ENCODE results near the gene MEIS3.

MEIS3 gene

DNA sequence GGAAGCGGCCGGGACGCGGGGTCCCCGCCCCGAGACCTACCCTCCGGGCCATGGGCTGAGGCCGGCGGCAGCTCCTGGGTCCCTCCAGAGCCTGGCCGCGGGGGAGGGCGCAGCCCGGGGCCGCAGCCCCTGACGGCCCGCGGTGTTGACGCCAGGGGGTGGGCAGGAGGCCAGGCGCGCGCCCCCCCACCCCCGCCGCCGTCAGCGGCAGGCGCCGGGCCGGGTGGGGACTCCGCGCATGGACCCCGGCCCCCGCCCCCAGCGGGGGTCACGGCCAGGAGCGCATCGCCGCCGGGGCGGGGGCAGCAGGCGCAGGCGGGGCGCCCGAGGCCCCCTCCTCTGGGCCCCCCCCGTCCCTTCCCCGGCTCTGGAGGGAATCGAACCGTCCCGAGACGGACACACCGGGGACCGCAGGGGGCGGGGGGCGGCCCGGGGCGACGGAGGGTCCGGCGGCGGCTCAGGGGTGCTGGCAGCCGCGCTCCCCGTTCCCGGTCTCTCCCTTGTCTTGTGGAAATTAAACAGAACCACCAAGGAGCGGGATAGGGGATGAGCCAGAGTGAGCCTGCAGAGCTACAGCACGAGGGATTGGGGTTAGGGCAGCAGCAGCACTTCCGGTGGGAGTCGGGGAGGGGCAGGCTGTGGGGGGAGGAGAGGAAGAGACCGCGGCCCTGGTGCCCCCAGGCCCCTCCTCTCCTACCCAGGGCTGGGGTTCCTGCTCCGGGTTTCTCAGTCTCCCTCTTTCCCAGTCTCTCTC lies at the start of gene MEIS3:
TSS of gene MEIS3 (minus strand) at position 498 of the 754 bp plus-strand sequence. CDS start at position 52, 446 bp downstream.
- no peak for DNase-seq

DNA sequence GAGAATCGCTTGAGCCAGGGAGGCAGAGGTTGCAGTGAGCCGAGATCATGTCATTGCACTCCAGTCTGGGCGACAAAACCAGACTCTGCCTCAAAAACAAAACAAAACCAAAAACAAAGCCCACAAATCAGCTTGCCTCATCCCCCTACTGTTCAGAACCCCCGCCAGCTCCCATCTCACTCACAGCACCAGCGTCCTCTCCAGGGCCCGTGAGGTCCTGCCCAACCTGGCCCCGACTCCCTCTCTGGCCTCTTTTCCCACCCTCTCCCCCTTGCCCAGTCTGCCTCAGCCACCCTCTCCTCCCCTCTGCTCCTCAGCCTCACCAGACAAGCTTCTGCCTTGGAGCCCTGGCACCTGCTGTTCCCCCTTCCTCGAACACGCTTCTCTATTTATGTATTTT lies 48.6 kb upstream of the MEIS3 start:
- no peak for DNase-seq

DNA sequence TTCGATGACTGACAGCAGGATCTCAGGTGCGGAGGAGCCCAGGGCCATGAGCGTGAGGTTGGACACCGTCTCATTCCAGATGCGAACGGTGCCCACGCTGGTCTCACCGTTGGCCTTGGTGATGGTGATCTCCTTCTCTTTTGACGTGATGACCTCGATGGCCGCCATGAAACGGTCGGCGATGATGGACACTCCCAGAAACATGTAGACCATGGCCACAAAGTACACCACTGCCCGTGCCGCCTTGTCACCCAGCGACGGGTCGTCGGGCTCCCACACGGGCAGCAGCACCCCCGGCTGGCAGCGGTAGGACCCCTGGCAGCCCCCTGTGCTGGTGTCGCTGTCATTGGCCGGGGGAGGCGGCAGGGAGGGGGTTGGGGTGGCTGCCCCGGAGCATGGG lies 46.6 kb upstream of the MEIS3 start:
- no peak for DNase-seq

DNA sequence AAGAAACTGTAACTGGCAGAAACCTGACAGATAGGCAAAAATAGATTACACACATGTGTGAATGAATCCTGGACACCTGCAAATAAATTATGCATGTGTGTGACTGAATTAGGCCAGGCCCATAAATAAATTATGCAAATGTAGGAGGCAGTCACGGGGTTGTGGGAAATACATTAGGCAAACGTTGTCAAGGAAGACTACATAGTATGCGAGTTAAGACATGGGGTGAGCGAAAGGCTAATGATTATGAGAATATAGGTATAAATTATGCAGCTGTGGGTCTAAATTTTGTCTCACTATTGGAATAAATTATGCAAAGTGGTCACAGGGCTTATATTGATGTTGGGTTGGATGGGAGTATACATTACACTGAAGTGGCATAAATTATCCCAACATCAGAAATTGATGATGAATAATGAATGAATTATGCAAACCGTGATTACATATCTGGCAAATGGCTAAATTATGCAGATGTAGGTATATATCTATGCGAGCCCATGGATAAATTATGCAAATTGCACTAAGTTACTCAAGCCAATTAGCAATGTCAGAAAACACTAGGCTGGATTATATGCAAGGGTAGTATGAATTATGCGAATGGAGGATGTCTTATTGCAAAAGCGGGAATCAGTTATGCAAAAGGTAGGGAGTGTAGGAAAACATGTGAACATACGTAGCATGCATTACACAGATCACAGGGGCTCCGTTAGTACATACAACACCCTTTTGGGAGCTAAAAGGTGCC lies 45.5 kb upstream of the MEIS3 start:
- DNase-seq: no peak

DNA sequence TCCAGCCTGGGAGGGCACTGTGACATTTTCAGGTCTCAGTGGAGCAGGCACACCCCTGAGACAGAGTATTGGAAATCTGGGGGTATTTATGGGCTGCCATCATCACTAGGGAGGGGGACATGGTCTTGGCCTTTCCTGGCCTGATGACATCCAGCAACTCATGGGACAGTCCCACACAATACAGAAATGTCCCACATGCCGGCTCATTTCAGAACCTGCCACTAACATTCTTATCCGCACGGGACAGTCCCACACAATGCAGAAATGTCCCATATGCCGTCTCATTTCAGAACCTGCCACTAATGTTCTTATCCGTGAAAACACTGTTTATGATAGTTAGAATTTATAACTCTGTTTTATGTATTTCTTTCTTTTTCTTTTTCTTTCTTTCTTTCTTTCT lies 42.5 kb upstream of the MEIS3 start:
- no peak for DNase-seq

DNA sequence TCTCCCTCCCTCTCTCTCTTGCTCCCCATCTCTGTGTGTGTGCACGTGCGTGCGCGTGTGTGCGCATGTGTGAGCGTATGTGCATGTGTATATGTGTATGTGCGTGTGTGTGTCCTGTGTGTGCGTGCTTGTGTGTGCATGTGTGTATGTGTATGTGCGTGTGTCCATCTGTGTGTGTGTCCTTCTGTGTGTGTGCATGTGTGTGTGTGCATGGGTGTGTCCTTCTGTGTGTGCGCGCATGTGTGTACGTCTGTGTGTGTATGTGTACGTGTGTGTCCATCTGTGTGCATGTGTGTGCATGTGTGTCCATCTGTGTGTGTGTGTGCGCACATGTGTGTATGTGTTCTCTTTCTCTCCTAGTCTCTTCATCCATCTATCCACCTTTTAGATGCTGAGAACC lies 40.1 kb upstream of the MEIS3 start:
- no peak for DNase-seq

DNA sequence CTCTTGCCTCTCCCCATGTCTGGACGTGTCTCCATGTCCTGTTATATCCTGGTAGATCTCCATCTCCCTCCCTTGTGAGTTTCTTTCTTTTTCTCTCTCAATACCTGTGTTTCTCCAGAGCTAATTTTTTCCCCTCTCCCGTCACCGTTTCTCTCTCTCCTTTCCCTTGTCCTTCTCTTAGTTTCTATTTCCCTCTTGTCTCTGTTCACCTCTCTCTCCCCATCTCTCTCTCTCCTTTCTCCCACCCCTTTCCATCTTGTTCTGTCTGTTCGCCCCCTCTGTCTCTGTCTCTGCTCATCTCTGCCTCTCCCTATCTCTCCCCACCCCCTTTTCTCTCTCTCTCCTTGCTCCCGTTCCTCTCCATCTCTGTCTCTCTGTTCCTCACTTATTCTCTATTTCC lies 39.3 kb upstream of the MEIS3 start:
- no peak for DNase-seq

DNA sequence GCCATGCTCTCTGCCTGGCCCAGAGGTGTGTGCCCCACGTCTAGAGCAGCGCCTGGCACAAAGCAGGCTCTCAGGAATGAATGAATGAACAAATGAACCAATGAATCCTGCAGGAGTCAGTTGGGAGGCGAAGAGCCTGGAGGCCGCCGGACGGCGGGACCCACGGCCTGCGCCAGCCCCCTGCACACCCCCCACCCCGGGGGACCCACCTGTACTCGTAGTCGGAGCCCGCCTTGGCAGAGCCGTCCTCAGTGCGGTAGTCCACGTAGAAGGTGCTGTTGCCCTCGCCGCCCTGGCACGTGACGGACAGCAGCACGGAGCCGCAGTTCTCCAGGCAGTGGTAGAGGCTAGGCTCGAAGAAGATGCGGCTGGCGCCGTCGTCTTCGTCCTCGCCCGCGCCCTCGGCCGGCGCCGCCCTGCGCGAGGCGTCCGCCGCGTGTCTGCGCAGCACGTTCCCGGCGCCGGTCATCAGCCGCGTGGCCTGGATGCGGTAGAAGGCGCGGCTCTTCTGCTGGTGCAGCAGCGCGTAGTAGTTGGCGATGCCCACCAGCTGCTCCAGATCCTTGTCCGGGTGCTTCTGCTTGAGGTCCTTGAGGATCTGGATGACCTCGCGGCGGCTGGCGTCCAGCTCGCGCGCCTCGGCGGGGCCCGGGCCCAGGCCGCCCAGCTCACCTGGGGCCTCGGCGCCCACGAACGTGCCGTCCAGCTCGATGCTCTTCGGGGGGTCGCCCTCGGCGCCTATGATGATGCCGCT lies 37.6 kb upstream of the MEIS3 start:
- no peak for DNase-seq

DNA sequence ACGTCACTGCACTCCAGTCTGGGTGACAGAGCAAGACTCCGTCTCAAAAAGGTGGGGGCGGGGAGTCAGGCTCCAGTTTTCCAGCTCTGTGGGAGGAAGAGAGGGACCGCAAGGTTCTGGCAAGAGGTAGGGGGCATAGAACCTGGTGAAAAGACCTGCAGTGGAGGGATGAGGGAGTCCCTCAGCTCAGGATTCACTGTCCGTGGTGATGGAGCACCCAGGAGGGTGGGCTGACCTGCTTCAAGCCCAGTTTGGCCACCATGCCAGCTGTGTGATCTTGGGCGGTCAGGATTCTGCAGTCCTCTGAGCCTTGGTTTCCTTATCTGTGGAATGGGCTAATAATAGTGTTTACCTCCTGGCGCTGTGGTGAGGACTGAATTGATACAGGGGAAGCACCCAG lies 31.2 kb upstream of the MEIS3 start:
- DNase-seq: no peak

DNA sequence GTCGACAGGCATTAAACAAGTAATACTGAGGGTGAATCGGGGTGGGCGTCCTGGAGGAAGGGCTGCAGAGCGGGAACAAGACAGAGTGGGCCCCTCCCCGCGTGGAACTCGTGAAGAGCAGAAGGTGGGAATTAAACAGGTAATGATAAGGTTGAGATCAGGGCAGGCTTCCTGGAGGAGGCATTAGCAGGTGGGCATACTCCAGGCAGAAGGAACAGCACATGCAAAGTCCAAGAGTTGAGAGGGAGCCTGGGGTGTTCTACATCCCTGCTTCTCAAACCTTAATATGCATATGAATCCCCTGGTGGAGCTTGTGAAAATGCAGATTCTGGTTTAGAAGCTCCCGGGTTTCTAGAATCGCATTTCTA lies 29.0 kb upstream of the MEIS3 start:
- DNase-seq: no peak

DNA sequence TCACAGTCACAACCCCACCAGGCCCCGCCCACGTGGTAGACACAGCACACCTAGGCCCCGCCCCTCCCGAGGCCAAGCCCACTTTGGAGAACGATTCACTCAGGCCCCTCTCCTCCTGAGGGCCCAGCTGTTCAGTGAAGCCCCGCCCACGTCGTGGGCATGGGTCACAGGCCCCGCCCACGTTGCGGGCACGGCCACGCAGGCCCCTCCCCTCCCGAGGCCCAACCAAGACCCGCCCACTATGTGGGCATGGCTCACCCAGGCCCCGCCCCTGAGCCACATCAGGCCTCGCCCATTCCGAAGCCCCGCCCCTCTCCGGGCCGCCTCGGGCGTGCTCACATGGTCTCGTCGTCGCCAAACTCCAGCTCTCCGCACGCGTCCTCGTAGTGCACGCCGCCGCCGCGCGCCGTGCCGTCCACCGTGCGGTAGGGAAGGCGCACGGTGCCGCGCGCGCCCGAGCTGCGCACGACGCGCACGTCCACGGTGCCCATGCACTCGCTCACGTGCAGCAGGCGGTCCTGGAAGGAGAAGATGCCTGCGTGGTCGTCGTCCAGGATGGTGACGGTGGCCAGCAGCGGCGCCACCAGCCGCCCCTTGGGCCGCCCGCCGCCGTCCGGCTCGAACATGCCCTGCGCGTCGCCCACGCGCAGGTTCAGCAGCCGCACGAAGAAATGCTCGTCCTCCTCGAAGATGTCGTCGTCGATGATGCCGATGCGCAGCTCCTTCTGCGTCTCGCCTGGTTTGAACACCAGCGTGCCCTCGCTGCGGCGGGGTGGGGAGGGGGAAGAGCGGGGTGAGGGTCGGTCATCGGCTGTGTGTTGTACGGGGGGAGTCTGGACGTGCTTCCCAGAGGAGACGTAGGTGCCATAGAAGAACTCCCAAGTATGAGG lies 28.4 kb upstream of the MEIS3 start:
- no peak for DNase-seq

DNA sequence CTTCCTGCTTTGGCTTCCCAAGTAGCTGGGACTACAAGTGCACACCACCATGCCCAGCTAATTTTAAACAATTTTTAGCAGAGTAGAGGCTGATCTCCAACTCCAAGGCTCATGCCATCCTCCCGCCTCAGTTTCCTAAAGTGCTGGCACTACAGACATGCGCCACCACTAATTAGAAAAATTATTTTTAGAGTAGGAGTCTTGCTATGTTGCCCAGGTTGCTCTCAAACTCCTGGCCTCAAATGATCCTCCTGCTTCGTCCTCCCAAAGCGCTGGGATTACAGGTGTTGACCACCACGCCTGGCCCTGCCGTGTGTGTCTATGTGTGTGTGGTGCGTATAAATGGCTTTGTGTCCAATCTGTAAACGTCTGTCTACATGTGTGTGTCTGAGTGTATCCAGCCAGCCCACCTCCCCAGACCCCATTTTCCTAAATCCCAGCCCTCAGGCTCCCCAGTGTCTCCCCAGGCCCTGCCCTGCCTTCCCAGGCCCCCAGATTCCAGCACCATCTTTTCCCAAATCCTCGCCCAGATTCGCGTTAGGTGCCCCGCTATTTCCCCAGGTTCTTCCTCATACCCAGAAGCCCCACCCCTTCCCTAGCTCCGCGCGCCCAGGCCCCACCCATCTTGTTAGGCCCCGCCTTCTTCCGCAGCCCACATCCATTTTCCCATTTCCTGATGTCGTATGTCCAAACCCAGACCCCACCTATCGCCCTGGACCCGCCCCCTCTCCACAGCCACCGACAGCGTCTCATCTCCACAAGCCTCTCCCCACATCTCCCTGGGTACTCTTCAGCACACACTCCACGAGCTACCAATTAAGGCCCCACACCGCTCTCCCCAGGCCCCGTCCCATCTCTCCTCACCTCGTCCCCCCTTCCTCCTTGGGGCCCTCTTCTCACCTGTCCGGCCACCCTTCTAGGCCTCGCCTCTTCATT lies 27.5 kb upstream of the MEIS3 start:
- no peak for DNase-seq

DNA sequence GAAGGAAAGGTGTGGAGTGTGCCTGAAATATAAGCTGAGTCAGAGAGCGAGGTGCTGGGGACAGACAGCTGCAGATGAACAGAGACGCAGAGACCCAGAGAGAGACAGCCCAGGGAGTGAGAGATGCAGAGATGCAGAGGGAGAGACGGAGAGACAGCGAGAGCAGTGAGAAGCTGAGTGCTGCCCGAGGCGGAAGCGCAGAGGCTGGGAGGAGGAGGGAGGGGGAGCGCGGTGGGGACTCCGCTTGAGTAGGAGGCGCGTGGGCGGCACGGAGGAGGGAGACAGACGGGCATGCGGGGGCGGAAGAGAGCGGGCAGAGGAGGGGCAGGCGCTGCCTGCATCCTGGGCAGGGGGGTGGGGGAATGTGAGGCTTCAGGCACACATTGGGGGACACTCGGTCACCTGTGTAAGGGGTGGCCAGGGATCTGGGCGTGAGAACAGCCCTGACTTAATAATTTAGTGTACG lies 26.6 kb upstream of the MEIS3 start:
- DNase-seq: peak in 1 of 2 donors; percentile 79

DNA sequence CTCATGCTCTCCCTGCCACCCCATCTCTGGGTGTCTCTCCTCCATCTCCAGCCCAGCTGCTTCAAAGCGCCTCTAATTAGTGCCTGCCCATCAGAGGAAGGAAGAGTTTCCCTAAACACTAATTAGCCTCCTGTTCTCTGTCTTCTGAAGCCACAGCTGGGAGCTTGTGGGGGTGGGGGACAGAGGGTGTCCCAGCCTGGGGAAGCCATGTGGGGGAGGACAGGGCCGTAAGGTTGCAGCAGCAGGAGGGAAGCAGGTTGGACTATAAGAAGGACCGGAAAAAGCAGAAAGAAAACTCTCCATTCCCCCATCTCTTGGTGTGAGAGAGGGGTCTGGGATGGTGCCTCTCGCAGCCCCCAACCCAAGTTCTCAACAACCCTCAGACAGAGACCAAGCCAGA lies 26.2 kb upstream of the MEIS3 start:
- no peak for DNase-seq

DNA sequence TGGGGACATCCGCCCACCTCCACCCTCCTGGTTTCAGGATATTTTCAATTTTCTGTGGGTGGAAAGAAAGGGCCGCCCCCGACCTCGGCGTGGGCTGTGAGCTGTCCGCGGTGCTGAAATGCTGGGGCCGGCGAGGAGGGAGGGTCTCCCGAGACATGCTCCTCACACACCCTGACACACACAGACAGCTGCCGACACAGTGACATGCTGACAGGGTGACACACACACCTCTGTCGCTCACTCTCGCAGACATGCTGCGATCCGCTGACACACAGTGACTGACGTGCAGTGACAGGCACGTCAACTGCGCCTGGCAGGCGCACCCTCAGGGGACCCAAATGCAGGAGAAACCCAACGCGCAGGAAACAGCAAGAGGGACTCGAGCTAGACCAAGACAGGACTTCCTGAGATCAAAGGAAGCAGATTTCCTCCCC lies 25.1 kb upstream of the MEIS3 start:
- no peak for DNase-seq

DNA sequence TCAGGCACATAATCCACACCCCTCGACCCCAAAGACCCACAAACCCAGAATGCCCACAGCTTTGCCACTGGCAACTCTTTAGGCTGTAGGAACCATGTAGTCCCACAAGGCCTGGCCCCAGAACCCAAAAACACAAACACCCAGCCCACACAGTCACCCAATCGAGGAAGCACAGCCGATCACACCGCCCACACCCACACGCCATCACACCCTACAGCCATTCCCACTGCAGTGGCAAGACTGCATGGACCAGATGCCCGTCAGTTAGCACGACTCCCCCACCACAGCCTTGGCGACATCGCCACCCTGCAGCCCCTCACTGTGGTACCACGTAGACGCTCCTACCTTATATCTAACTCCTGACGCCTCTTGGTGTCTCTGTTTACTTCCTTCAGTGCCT lies 24.0 kb upstream of the MEIS3 start:
- DNase-seq: no peak

DNA sequence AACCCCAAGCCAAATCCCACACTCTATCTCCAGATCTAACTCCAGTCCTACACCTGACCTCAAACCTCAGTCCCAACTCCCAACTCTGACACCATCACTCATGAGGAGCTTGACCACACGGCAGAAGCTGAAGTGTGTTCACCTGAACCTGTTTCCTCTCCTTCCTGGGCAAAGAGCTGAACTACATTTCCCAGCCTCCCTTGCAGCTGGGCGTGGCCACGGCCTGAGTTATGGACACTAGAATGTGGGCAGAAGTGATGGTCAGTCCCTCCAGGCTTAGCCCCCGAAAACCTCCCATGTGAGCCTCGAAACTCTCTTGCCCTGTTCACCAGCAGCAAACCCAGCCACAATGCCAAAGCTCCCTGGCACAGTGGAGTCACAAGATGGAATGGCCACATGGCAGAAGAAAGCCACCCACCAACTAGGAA lies 19.5 kb upstream of the MEIS3 start:
- no peak for DNase-seq

DNA sequence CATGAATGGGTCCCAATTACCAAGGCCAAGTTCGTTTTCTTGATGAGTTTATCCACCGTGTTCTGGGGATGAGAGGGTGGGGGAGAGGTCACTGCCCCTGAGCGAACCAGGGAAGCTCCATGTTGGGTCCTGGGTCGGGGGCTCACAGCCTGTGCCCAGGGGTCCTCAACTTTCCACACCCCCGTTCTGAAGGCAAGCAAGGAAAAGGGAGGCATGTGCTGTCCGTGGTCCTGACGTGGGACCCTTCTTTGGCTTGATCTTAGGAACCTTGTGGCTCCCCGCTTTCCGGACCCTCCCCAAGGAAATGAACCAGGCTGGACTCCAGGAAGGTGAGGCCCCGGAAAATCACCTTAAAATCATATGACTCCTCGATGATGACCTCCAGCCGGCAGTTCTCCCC lies 18.2 kb upstream of the MEIS3 start:
- DNase-seq: no peak

DNA sequence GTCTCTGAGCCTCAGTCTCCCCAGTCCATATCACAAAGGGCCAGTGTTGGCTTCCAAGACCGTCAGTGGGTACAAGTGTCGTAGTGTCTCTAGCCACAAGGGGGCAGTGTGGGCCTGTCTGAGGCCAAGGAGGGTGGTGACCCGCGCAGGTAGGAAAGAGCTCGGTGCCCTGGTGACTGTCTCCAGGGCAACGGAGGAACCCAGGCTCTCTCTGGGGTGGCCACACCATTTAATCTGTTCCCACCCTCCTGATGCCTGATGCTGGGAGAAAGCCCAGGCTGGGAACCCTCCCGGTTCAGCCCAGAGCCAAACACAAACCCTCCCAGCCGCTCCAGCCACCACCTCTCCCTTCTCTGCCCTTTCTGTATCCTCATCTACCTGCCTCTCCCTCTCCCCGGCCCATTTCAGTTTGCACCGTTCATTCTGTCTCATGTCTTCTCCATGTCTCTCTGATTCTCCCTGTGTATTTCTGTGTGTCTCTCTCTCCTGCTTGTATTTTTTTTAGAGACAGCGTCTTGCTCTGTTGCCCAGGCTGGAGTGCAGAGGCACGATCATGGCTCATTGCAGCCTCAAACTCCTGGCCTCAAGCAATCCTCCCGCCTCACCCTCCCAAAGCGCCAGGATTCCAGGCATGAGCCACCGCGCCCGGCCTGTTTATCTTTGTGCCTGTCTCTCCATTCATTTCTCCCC lies 17.5 kb upstream of the MEIS3 start:
- DNase-seq: peak; percentile 15 to 49

DNA sequence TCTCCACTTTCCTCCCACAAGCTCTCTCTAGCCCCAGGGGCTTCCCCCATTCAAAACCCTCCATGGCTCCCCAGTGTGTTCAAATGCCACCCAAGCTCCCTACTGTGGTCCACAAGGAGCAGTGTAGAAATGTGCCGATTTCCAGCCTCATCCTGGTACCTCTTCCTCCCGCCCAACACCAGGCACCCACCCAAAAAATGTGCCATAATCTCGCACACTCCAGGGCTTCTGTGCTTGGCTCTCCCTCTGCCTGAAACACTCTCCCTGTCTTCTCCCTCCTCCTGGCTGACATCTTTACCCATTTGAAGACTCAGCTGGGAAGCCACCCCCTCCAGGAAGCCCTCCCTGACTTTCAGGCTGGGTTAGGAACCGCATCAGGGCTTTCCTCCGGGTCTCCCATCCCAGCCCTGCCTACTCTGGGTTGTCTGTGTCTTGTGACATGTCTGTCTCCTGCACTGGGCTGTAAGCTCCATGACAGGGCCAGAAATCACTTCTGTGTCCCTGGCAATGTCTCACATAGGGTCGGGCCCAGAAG lies 16.6 kb upstream of the MEIS3 start:
- DNase-seq: no peak

DNA sequence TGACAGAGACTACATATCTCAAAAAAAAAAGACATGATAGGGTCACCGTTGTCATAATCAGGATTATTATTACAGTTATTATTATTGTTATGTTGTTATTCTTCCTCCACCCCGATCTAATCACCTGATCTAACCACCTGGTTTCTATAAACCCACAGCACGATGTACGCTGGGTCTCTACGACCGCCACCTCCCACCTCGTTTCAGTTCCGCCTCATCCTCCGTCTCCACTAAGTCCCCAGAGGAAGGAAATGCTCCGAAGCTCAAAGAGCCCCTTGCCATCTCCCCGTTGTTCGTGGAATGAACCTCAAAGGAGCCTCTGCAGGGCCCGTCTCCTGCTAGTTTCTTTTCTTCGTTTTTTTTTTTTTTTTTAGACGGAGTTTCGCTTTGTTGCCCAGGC lies 15.9 kb upstream of the MEIS3 start:
- DNase-seq: no peak

Measured in bone marrow (tissue), 2 donors.